Glutamatergic neuron (in vitro differentiated cells): ENCODE data around the gene TES. TPM values are rescaled to one million over a fixed set of nuclear protein-coding genes. Genes with fewer than 3 reads are reported as not detected.

Experiments
- DNase-seq: peaks from one replicate; pipeline ENCODE4 v3.0.0; 2022
- H3K27ac Mint-ChIP-seq: one replicate; pipeline ENCODE4 v1.8.0; 2020; ENCODE audit warnings: mild to moderate bottlenecking, mixed read lengths, inconsistent platforms; ENCODE audit not compliant: unreplicated experiment
- H3K27me3 Mint-ChIP-seq: one replicate; pipeline ENCODE4 v1.8.0; 2020; ENCODE audit warnings: mild to moderate bottlenecking, moderate library complexity, mixed read lengths, inconsistent platforms; ENCODE audit not compliant: unreplicated experiment
- H3K36me3 Mint-ChIP-seq: one replicate; pipeline ENCODE4 v1.8.0; 2020; ENCODE audit warnings: mild to moderate bottlenecking, mixed read lengths, inconsistent platforms; ENCODE audit not compliant: unreplicated experiment
- H3K4me1 Mint-ChIP-seq: one replicate; pipeline ENCODE4 v1.8.0; 2020; ENCODE audit warnings: mild to moderate bottlenecking, low read depth, mixed read lengths, inconsistent platforms; ENCODE audit not compliant: unreplicated experiment
- H3K4me3 Mint-ChIP-seq: one replicate; pipeline ENCODE4 v1.8.0; 2020; ENCODE audit warnings: mild to moderate bottlenecking, mixed read lengths, inconsistent platforms; ENCODE audit not compliant: unreplicated experiment
- H3K9me3 Mint-ChIP-seq: one replicate; pipeline ENCODE4 v1.8.0; 2020; ENCODE audit warnings: mild to moderate bottlenecking, moderate library complexity, mixed read lengths, inconsistent platforms; ENCODE audit not compliant: unreplicated experiment
- CTCF ChIP-seq: fragments of 200-600 bp; sonication (generic); IDR thresholded peaks from one replicate; pipeline ENCODE4 v1.5.0; 2021; ENCODE audit not compliant: partially characterized antibody, unreplicated experiment
- total RNA-seq: library from RNA; stranded (reverse); fragmentation: NEBNext Ultra II Directional; extraction: Animal tissue kit (Norgen Biotek cat#: 25700); gene quantifications from one replicate; pipeline ENCODE4 v1.2.1, GENCODE V29; 2021; ENCODE audit not compliant: unreplicated experiment

Gene TES
- total RNA-seq, 1 donor from 2014 or later: 53.5 TPM

- Mint-ChIP-seq H3K36me3 (no peaks in the 10 kb centered on the region), H3K9me3 (no peaks in the 10 kb centered on the region), H3K4me3 (no peak overlapping the region), H3K27me3 (peaks cover 5% of the 10 kb centered on the region), H3K4me1 (no peaks in the 10 kb centered on the region), H3K27ac (no peak overlapping the region)
- DNase-seq: no peak
- no peak for TF ChIP-seq CTCF
Measured at GRCh38 chr7:116271963-116272886, 61.9 kb downstream of the TES start.

- no peak for TF ChIP-seq CTCF
- Mint-ChIP-seq H3K4me1 (no peaks in the 10 kb centered on the region), H3K36me3 (no peaks in the 10 kb centered on the region), H3K27ac (no peak overlapping the region), H3K4me3 (no peak overlapping the region), H3K9me3 (no peaks in the 10 kb centered on the region), H3K27me3 (peaks cover 5% of the 10 kb centered on the region)
- no peak for DNase-seq
Measured at GRCh38 chr7:116273283-116273917, 63.1 kb downstream of the TES start.

DNA sequence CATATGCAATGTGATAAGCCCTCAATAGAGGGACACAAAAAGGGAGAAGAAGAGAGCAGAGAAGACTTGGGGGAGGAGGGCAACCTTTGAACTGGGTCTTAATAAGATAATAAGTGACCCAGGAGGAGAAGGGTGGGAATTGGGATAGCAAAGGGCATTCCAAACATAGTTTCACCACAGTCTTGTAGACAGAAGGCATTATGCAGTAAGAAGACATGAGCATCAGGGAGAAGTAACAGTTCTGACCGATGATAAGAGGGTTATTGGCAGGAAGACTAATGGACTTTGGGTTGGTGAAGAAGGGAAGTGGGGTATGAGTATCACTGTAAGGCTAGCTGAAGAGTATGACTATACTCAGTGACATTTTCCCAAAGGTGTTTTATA is 63.6 kb downstream of the TES start:
- DNase-seq: no peak
- no peaks in the 10 kb centered on the region for H3K36me3 Mint-ChIP-seq
- peaks cover 5% of the 10 kb centered on the region for H3K27me3 Mint-ChIP-seq
- no peak overlapping the region for H3K27ac Mint-ChIP-seq
- no peaks in the 10 kb centered on the region for H3K4me1 Mint-ChIP-seq
- no peaks in the 10 kb centered on the region for H3K9me3 Mint-ChIP-seq
- no peak overlapping the region for H3K4me3 Mint-ChIP-seq
- TF ChIP-seq CTCF: no peak

GRCh38 chr7:116277070-116277469 is 66.7 kb downstream of the TES start:
- no peak overlapping the region for H3K4me3 Mint-ChIP-seq
- H3K9me3 Mint-ChIP-seq: no peaks in the 10 kb centered on the region
- H3K27ac Mint-ChIP-seq: no peak overlapping the region
- no peaks in the 10 kb centered on the region for H3K36me3 Mint-ChIP-seq
- no peaks in the 10 kb centered on the region for H3K4me1 Mint-ChIP-seq
- TF ChIP-seq CTCF: no peak
- no peak for DNase-seq
- peaks cover 5% of the 10 kb centered on the region for H3K27me3 Mint-ChIP-seq

GRCh38 chr7:116279217-116279616 is 68.9 kb downstream of the TES start:
- Mint-ChIP-seq H3K27ac (no peak overlapping the region), H3K4me1 (no peaks in the 10 kb centered on the region), H3K36me3 (no peaks in the 10 kb centered on the region), H3K4me3 (no peak overlapping the region), H3K9me3 (no peaks in the 10 kb centered on the region), H3K27me3 (peaks cover 5% of the 10 kb centered on the region)
- no peak for DNase-seq
- no peak for TF ChIP-seq CTCF
